HG02870 (cell line): Measurements from ENCODE around the gene TBATA.

ENCODE experiments used
- ATAC-seq: cut with Tn5 transposase; IDR thresholded peaks from one replicate; pipeline ENCODE4 v1.9.1; 2021; ENCODE audit warnings: mild to moderate bottlenecking, moderate library complexity; ENCODE audit not compliant: unreplicated experiment

Gene TBATA

DNA sequence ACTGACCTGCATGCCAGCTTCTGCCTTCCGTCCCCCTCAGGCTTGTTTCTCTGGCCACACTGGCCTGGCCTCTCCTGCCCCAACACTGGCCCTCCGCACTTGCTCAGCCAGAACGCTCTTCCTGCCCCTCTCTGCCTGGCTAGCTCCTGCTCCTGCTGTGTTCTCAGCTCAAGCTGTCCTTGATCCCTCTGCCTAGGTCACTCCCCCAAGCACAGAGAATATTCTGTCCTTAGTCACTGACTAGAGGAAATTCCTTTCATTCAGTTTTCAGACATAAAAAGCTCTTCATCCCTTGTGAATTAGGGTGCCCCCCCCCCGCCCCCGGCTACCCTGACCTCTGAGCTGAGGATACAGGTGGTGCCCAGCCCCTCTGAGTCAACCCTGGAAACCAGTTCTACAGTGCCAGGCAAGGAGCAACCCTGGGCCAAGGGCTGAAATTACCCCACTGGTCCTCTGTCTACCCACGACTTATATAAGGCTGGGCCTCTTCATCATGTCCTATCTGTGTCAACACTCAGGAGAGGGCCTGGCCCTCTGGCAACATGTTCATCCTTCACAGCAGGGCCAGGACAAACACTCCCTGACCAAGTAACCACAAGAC is 23.9 kb upstream of the TBATA start:
- ATAC-seq = no peak

DNA sequence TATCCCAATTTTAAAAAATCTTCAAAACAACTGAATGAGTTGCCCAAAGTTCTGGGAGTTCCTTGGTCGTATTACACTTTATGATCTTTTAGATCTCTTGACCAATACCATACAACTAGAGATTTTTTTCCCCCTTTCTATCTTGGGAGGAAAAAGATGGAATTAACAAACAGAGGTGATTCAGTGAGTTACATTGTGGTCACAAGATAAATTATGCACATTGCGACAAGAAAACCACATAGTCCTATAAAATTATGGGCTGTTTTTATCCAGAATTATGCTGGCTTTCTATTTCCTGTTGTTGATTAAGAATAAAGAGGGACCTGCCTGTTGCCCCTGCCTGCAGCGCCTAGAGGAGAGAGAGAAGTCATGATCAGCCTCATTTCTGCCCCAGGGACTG is 22.4 kb upstream of the TBATA start:
- no peak for ATAC-seq

DNA sequence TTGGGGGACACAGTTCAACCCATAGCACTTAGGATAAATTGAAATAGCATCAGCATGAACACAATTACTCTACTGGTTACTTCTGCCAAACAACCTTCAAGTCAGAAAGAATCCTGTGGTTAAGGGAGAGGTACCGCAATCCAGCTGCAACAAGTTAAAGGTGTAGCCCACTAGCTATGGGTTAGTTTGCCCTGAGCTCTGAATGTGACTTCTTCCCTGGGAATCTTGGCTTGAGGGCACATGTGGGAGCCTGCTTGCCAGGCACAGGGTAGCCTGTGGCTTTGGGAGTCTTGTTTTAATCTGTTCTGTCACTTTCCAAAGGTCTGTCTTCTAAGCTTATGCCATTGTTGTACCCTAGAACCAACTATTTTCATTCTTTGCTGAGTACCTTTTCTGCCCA is 21.7 kb upstream of the TBATA start:
- no peak for ATAC-seq

DNA sequence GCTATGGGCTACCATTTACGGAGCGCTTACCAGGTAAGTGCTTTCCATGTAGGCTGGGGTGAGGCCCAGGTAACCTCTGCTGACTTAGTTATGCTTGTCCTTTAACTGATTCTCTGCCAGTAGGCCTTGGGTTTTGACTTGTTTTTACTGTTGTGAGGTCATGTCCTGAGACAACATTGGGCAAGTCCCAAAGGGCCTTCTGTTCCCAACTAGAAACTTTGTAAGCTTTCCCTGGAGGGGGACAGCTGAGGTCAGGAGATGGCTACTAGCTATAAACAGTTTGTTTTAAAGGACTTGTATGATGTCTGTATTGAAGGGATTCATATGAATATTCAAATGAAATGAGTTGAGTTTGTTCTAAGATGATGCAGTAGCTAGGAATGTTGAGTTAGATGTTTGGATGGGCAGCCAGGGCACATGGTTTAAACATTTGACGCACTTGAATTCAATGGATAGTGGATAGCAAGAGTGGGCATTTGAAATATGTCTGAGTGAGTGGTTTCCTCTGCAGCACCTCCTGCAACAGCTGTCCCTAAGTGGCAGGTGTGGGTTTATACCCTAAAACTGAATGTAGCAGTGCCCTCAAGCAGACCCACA is 20.5 kb upstream of the TBATA start:
- ATAC-seq = no peak

DNA sequence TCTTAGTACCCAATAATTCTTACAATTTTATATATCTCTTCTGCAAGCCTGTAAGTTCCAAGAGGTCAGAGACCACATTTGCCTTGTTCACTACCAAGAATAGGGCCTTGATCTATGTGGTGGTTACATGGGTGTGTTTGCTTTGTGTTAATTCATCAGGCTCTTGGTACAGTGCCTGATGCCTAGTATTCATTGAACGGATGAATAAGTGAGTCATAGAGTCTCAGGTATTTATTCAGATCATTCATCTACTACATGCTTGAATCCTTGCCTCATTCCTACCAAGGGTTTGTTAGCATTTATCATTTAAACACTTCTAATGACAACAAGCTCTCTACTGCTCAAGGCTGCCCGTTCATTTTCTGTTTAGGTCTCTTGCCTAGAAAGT is 19.2 kb upstream of the TBATA start:
- ATAC-seq = no peak

DNA sequence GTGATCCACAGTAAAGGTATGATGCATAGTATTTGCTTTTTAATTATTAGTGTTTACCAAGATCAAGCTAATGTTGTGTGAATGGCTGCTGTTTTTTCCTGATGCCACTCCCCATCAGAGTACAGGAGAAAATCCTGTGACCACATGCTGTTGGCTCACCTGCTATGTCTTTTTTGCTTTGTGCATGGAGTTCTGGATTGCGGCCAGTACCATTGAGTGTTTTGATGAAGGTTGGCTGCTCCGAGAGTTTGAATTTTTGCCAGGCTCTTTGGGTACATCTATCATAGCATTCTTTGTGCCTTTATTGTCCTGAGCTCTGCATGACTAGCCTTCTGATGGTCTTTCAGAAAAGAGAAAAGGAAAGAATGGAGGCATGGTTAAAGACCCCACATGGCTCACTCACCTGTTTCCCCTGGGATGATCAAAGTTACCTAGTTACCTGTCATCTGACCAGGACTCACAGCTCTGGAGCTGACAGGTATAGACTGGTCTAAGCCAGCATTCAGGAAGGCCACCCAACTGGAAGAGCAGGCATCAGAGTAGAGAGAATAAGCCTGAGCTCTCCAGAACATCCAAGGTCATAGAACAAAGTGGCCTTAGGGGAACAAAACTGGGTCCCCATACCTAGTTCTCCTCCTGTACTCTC is 18.7 kb upstream of the TBATA start:
- no peak for ATAC-seq

DNA sequence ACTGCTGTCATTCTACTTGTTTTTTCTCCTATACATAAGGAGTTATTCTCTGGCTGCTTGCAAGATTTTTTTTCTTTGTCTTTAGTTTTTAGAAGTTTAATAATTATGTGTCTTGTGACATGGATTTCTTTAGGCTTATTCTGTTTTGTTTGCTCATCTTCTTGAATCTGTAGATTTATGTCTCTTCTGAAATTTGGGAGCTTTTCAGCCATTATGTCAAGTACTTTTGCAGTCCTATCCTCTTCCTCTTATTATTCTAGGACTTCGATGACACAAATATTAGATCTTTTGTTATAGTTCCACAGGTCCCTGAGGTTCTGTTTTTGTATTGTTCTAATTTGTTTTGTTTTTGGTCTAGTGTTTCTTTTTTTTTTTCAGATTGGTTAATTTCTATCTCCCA is 16.7 kb upstream of the TBATA start:
- ATAC-seq = no peak

DNA sequence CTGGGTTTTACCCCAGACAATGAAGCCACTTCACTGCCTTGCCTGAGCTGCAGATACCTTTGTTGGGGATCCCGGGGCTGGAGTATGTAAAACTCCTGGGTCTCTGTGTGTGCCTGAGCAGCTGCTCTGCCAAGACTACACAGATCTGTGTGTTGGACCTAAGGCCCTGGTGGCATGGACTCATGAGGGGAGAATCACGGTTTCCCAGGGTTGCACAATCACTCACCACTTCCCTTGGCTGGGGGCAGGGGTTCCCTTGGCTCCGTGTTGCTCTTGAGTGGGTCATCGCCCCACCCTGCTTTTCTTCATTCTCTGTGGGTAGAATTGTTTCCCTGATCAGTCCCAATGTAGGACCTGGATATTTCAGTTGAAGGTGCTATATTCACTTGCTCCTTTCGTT is 13.9 kb upstream of the TBATA start:
- ATAC-seq = no peak

DNA sequence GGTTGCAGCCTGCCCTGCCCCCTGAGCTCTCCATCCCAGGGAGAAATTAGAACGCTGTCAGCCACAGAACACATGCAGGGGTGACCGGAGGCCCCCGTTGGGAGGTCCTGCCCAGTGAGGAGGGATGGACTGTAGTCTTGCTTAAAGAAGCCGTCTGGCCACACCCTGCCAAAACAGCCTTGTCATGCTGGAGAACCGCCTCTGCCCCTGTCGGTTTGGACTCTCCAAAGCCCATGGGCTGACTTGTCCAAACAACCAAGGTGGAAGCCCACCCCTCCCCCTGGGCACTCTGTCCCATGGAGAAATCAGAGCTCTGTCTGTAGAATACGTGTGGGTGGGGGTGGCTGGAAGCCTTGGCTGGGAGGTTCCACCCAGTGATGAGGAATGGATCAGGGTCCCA is 12.7 kb upstream of the TBATA start:
- no peak for ATAC-seq

DNA sequence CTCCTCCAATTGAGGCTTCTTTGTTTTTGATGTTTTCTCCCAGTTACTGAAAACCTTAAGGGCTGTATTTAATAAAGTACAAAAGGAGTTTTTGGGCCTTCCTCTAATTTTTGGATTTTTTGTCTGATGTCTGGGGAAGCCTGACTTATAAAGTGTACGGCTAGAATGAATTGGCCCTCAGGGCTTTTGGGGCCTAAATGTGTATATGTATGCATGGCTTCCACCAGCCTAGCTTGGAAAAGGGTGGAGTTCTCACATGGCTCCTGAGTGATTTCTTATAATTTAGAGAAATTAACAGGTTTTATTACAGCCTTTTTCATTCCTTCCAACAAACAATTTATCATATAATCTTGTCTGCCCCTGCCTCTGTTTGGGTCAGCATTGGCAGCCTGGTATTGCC is 10.4 kb upstream of the TBATA start:
- ATAC-seq = no peak

DNA sequence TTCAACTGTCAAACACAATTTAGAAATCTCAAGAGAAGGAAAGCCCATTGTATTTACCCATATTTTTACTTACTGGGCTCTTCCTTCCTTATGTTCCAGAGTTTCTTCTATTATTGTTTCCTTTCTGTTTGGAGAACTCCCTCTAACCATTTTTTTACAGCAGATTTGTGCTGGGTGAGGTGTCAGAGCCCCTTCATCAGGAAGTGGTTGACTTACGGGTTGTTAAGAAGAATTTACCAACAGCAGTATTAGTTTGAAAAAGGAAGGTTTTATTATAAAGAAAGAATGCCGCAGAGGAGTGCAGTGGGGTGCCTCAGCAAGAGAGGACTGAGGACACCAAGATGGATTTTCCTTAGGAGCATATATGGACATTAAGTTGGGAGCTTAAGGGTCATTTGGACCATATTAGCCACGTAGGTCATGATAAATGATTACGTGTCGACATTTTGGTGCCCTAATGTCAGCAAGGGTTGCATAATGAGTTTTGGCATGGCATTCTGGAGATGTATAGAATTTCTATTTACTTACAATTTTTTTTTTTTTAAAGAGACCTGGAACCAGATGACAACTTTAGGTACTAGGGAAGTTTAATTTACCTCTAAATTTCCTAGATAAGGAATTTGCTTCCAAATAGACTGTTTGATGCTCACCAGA is 6.3 kb upstream of the TBATA start:
- no peak for ATAC-seq

DNA sequence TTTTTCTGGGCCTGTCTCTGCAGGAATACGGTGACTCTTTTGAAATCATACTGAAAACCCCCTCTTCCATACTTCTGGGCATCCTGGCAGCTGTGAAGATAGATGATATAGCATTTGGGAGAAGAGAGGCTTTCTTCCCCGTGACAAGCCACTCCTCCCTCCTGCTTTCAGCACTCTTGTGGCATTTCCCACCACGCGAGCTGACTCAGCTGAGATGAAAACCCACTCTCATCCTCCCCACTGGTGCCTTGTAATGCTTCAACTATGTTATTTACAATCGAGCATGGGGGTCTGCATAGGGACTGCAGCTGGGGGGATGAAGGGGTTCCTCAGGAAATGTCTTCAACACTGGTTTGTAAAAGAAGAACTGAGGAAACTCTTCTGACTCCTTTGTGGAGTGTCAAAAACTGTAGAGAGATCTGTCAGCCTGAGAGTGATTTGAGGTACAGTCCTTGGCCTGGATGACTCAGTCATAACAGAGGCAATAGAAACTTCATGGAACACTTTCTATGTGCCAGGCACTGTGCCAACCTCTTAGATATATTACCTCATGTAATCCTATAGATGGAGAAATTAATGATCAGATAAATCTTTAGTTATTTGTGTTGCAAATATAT is 1.7 kb upstream of the TBATA start:
- no peak for ATAC-seq

DNA sequence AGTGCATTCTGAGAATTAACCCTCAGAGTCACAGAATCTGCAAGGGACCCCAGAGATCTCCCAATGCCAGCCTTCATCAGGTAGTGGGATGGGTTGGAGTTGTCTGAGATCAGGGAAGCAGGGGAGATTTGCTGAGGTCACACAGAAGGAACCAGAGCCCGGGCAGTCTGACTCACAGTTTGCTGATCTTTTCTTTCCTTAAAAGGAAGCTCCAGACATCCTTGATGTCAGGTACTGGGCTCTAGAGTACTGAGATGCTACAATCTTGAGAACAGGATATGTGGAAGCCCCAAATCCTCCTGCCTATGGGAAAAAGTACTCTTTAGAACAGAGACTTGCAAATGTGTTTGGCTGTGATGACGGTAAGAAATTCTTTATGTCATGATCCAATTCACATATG is 706 bp downstream of the TBATA start:
- no peak for ATAC-seq

DNA sequence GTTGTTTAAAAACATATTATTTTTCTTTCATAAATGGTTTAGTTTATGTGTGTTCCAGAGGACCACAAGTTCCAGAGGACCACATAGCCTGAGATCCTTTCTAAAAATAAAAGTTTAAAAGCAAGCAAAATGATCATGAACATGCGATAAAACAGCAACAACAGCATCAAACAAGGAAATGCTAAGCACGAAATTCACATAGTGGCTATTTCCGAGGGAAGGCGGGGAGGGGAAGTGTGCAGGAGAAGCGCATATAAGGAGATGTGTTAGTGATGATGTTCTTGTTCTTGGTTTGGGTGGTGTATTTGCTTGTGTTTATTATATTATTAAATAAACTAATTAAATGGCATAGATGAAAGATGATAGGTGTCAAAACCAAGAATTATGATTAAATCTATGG is 1.2 kb downstream of the TBATA start:
- no peak for ATAC-seq

DNA sequence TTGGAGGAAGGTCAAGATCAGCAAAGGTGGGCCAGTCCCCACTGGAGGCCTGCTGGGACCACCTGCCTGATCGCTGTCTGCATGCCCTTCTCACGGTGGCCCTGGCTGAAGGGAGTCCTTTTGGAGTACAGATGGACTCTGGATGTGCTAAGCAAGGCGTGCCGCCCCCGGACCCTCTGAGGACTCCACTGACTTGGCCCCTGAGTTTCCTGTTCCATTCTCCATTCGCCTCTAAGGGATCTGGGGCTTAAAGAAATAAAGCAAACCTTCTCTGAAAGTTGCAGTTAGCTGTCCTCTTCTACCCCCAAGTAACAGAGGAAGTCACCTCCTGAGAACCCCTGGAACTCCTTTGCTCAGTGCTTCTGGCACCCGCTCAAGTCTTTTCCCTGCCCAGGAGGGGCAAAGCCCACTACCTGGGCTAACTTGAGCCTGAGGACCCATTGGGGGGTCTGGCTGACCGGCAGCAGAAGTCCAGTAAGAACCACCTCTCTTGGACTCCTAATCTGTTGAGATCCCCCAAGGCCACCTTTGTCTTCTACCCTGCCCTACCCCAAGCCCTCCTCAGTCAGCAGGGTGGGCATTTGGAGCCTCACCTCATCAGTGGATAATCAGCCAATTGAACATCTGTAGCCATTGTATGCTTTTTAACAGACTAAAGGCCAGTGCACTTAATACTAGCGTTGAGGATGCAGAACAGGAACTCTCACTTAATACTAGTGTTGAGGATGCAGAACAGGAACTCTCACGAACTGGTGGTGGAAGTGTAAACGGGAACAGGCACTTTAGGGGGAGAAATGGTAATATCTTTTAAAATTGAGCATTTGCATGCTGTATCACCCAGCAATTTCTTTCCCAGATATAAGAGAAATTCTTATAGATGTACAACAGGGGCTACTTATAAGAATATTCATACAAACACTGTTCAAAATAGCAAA is 2.2 kb downstream of the TBATA start:
- no peak for ATAC-seq

DNA sequence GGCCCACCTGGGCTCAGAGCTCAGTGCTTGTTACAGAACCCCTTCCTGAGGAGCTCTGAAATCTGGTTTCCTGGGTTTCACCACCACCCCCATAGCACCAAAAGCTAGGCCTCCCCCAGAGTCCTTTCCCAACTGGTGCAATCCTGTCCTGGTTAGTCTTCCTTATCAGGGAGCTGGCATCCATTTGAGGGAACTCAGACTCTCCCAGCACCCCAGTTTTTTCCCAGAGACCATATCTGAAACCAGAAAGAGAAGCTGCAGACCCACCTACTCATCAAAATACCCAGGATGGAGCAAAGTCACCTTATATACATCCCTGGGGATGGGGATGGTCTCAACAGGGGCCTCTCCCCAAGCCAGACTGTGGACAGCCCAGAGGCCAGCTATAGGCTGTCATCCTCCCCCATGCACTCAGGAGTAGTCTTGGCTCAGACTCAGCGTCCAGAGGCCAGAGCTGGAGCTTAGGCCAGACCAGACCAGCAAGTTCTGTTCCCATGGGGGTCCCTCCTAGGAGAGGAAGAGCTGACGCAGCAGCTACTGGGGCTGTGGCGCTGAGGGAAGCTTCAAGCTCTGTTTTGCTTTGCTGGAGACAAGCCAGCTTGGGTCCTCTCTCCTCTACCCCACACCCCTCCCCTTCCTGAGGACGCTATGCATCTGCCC is 3.0 kb downstream of the TBATA start:
- ATAC-seq = no peak

DNA sequence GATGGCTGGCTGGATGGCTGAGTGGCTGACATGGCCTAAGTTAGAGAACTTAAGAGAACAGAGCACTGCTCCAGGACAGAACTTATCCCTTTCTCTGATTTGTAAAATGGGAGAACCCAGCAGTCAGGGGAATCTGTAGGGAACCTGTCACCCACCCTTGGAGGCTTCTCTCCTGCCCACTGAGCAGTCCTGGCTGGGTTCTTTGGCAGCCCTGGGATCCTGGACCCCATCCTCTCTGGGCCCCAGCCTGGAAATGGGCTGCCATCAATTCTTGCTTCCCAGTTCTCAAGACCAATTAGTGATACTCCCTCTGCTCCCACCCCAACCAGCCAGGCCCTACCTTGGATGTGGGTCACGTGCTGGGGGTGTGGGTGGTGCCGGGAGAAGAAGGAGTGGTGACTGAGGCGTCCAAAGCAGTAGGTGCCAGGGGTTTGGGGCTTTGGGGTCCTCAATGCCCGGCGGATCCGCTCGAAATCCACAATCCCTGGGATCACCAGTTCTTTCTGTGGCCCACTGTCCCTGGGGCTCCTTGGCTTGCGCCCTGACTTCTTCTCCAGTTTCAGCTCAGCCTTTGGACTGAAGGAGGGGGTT is 3.6 kb downstream of the TBATA start:
- ATAC-seq = no peak

DNA sequence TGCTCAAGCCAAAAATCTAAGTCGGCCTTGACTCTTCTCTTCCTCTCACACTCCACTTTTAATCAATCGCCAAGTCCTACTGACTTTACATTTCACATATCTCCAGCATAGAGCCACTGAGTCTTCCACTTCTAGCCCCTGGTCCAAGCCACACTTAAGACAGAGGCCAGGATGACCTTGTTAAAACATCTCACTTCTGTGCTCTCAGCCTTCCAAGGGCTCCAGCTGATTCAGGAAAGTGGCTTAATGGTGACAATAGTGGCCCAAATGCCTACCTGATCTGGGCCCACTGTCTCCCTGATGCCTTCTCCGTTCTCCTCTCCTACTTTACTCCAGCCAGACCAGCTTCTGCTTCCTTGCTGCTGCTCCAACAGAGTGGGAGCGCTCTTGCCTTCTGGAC is 4.4 kb downstream of the TBATA start:
- no peak for ATAC-seq

DNA sequence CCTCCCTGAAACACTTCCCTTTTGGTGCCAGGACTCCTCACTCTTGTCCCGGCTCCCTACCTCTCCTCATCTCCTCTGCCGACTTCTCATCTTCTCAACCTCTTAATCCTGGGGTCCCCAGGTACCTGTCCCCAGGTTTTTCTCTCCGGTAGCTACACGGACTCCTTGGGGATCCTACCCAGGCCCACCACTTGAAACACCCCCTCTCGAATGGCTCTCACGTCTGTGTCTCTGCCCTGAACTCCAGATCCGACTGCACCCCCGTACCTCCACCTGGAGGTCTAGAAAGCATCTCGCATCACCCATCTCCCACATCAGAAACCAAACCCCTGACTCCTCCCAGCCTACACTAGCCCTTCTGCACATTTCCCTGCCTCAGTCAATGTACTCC is 4.8 kb downstream of the TBATA start:
- no peak for ATAC-seq
